Renal pelvis (tissue), 4 donors: ENCODE measurements around the gene RTN4RL2. TPM values are rescaled to one million over a fixed set of nuclear protein-coding genes. Genes with fewer than 3 reads are reported as not detected.
A peak's percentile ranks its signal among the peaks of the same experiment; 100 is the strongest.

Experiments used
- DNase-seq: peaks from one replicate; pipeline ENCODE4 v3.0.0-alpha.2; 2013
- polyA plus RNA-seq, 3 donors: library from polyadenylated mRNA; unstranded; fragments of 120-200 nt; gene quantifications; one replicate each; pipeline ENCODE4 v1.2.1, GENCODE V29; 2013; ENCODE audit not compliant: insufficient read length in 3 of 3

RTN4RL2 gene
- polyA plus RNA-seq, 3 donors = 2.8 to 4.7 (median 3.8) TPM

DNA sequence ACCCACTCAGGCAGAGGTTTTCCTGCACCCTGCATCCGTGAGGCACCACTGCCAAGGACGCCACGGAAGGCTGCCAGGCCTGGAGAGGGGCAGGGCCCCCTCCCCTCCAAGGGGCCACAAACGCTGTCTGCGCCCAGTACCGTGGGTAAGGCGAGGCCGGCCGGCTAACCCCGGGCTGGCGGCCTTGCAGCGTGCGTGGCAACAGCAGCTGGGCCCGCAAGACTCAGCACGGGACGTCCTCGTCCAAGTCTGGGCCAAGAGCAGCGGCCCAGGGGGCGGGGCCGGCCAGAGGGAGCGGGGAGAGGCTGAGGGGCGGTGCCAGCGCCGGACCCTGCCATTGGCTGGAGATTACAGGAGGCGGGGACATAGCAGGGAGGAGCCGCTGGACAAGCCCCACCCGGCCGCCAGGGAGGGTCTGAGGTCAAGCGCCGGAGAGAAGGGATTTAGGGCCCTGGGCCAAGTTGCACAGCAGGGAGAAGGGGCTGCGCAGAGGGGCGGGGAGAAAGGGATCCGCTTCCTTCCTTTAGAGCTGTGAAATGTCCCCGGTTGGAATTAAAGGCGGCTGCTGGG lies 39.2 kb downstream of the RTN4RL2 start:
- DNase-seq = peak; percentile 94

DNA sequence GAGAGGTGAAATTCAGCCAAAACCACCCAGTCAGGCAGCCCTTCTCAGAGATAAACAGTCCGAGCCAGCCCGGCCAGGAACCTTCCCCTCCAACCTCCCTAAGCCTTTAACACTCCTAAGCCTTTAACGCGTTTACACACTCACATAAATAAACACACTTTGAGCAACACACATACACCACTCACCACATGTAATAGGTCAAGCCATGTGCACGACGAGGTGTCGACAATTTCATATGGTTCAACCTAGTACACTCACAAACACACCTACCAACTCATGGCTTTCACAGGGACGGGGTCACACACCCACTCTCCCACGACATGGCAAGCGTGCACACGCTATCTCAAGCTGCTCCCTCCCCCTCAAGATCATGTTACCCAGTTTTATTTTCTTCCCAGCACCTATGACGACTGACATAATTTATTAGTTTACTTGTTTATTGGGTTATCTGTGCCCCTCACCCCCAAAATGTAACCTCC lies 39.7 kb downstream of the RTN4RL2 start:
- DNase-seq = no peak

DNA sequence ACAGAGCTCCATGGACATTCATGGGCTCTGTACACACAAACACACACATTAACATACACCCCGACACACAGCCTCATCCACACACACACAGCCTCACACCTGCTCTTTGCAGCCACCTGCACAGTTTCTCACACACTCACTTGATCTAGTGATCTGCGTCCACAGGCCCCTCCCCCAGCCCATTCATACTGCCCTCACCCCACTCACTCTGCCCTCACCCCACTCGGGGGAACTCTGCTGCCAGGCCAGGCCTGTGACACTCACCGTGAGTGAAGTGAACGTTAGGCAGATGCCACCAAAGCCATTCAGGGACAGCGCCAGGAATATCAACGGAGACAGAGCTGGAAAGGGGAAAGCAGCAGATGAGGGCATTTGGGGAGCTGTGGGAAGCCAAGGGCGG lies 40.2 kb downstream of the RTN4RL2 start:
- DNase-seq = no peak

DNA sequence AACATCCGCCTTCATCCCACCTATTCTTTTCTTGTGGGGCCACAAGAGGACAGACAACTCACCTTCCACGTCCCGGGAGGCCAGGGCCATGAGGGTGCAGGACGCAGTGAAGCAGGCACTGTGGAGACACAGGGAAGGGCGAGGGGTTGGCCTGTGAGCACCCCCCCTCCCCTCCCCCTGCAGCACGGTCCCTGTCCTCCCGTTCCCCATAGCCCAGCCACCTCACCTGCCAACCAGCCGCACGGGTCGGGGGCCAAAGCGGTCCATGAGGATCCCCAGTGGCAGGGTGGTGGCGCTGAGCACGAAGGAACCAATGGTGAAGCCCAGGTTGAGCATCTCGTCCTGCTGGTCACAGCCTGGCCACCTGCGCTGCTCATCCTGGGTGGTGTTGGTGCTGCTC lies 40.6 kb downstream of the RTN4RL2 start:
- no peak for DNase-seq

DNA sequence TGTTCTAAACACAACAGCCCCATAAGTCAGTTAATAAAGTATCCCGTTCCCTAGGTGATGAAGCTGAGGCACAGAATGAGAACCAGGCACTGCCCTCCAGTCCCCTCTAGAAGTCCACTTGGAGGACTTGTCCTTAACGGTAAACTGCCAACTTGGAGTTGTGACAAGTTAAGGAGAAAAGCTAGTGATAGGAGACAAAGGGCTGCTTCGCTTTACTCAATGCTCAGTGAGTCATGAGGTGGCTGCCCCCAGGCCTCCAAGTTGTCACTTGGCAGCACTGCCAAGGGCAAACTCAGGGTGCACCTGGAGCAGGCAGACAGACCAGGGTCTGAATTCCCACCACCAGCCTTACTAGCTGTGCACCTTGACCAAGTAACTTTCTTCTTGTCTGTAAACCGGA lies 41.6 kb downstream of the RTN4RL2 start:
- DNase-seq = no peak

DNA sequence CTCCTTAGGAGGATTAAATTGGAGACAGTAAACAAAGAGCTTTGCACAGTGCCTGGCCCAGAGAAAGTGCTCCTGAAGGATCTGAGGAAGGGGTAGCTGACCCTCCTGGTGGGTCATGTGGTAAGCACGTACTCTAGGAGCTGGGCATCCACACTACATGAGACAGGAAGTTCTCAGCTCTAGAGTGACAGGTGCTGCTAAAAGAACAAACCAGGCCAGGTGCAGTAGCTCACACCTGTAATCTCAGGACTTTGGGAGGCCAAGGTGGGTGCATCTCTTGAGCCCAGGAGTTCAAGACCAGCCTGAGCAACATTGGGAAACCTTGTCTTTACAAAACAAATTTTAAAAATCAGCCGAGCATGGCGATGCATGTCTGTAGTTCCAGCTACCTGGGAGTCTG lies 42.0 kb downstream of the RTN4RL2 start:
- DNase-seq = no peak

DNA sequence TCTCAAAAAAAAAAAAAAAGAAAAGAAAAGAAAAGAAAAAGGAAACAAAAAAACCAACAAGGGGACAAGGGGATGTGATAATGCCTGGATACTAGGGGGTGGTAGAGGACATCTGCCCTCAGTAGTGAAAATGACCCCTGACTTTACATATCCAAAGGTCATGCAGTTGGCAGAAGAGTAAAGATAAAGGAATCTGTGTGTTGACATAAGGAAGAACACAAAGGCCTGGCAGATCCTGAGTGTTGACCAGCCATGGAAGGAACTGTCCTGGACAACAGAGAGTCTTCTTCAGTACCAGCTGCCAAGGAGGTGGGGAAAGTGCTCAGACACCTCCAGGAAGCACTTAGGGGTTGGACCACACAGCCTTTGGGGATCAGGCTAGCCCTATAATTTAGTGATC lies 42.5 kb downstream of the RTN4RL2 start:
- DNase-seq = no peak

DNA sequence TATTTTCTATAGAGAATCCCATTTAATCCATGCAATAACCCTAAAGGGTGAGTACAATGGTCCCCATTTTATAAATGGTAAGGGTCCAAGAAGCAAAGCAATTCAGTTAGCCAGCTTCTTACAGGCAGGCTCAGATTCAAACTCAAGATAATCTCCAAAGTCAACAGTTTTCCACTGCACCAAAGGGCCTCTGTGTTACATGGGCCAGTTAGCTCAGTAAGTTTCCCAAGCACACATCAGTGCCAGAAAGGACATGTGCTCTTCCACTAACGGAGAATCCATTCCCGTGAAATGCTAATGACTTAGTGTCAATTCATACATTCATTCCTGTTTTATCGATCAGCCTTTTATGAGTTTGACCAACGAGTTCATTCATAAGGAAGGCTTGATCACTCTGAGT lies 44.2 kb downstream of the RTN4RL2 start:
- DNase-seq = no peak

DNA sequence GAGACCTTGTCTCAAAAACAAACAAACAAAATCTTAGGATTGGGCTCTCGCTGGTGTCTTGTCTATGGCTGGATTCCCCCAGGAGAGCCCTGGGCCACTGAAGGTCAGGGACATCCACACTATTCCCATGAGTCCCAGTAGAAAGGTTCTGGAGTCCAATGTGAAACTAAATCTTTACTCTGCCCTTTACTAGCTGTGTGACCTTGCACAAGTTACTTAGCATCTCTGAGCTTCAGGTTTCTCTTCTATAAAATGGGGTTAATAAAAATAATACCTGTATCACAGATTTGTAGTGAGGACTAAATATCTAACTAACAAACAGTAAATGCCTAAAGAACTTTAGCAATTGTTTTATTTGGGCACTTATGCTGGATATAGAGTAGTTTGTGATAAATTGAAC lies 46.2 kb downstream of the RTN4RL2 start:
- no peak for DNase-seq

DNA sequence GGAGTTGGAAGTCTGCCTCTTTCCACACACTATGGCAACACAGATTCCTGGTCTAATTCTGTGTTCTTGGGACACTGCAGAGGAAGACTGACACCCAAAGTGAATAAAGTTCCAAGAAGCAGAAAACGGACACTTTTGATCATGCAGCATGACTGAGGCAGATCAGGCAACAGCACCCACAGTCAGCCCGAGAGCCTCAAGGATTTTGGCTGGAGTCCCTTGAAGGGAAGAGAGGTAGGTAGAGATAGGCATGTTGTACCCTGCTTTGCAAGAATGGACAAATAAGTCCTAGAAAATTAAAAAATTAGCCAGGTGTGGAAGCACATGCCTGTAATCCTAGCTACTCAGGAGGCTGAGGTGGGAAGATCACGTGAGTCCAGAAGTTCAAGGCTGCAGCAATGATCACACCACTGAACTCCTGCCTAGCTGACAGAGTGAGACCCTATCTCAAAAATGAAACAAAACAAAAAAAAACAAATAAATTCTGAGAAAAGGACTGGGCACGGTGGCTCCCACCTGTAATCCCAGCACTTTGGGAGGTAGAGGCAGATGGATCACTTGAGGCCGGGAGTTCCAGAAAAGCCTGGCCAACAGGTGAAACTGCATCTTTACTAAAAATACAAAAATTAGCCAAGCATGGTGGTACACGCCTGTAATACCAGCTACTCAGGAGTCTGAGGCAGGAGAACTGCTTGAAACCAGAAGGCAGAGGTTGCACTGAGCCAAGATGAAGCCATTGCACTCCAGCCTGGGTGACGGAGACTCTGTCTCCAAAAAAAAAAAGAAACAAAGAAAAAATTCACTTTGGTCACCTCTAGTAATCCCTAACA lies 48.2 kb downstream of the RTN4RL2 start:
- no peak for DNase-seq

DNA sequence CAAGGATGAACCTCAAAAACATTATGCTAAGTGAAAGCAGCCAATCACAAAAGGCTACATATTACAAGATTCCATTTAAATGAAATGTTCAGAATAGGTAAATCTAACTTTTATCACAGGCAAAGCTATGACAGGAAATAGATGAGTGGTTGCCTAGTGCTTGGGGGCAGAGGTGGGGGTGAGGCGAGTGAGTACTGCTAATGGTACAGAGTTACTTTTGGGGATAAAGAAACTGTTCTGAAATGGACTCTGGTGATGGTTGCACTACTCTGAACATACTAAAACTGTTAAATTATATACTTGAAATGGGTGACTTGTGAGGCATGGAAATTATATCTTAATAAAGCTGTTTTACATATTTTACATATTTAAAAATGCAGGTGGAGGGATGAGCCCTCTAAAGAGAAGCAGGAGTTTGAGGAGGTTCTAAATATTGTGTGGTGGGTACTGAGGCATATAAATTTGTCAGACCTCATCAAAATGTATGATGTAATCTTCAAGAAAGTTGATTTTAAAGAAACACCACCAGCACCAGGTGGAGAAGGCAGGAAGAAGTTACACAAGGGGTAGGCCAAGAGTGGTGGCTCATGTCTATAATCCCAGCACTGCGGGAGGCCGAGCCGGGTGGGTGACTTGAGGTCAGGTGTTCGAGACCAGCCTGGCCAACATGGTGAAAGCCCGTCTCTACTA lies 51.6 kb downstream of the RTN4RL2 start:
- DNase-seq = no peak

DNA sequence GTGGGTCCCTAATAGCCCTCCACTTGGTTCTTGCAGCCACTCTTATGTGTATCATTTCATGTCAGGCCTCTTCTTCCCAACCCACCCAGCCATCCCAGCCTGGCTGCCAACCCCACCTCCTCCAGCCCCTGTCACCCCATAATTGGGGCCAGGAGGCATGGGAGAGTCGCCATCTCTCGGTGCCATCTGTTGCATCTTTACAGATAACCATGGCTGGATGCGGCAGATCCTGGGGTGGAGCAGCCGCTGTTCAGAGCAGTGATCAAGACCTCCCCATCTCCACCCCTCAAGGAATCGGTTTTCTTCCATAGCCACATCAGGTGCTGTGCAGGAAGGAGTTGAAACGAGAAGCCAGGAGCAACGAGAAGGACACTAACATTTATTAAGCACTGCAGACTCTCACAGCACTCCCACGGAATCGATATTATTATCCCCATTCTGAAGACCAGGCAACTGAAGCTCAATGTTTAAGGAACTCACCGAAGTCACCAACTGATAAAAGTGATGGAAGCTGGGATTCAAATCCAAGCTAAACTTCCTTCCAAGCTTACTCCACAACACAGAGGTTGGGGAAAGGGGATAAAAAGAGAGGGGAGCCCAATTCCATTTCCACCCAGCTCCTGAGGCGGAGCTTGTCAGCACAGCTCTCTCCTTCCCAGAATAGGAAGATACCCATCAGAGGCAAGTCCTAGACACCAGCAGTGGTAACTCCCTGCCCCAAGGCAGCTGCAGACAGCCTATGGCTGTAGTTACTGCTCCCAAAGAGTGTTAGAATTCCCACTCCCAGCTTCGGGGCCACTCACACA lies 52.5 kb downstream of the RTN4RL2 start:
- DNase-seq = no peak

DNA sequence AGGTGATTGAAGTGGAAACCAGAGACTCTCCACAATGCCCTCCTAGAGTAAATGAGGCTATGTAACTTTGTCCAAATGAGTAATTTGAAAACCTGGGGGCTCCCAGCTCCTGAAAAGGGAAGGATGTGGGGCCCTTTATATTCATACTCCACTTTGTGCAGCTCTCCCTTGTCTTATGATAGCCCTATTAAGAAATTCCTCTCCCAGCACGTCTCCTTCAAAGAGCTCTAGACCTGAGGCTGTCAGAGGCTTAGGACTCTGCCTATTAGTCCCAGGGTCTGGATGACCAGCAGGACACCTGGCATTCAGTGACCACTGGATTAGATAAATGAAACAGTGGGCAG lies 53.1 kb downstream of the RTN4RL2 start:
- DNase-seq = no peak

DNA sequence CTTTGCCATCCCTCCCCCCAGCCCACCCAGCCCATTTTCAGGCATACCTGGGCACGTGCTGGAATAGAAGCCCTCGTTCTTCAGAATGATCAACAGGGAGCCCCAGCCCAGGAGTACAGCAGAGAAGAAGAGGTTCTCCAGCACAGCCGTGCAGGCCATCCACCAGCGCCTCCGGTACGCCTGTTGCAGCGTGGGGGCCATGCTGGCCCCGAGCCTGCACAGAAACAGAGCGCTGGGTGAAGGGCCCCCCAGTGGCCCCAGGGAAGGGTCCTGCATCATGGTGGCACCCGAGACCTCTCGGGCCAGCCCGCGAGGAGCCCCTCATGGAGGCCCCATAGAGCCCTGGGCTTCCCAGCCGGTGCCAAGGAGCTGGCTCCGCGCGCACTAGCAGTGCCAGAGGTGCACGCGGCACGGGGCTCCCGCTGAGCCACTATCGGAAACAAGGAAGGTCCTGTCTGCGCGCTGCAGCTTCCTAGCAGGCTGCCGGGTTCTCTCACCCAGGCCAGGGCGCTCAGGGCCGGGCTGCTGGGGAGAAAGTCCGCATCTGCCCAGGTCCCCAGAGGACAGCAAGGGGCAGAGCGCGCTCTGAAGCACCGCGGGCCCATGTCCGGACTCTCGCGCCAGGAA lies 53.7 kb downstream of the RTN4RL2 start:
- no peak for DNase-seq

DNA sequence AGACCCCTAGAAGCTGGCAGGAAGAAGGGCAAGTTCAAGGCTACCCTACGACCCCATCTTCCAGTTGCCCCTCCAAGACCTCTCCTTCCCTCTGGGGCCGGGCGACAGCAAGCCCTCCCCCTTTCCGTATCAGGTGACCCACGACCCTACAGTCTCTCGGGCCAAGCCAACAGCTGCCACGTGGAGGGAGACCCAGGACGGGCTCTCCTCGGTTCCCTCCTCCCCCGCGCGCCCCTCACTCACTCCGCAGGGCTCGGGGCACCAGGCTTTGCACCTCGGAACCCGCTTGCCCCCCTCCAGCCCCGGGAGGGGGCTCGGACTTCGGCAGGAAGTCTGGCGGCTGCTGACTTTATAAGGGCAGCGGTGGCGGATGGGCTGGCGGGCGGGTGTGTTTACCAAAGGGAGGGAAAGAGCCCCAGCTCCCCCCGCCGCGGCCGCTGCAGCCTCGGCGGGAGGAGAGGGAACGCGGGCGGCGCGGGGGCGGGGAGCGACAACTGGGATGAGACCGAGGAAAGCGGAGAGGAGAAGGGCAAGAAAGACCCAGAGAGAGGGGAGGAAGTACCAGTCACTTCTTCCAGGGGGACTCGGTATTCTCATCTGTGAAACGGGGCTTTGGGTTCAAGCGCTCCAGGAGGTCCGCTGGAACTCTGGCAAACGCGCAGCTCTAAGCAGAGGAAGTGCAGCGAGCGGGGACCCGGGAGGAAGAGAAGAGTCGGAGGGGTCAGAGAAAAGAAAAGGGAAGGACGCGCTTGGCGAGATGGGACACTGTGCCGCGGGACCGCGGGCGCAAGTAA lies 54.4 kb downstream of the RTN4RL2 start:
- DNase-seq = peak; percentile 24

DNA sequence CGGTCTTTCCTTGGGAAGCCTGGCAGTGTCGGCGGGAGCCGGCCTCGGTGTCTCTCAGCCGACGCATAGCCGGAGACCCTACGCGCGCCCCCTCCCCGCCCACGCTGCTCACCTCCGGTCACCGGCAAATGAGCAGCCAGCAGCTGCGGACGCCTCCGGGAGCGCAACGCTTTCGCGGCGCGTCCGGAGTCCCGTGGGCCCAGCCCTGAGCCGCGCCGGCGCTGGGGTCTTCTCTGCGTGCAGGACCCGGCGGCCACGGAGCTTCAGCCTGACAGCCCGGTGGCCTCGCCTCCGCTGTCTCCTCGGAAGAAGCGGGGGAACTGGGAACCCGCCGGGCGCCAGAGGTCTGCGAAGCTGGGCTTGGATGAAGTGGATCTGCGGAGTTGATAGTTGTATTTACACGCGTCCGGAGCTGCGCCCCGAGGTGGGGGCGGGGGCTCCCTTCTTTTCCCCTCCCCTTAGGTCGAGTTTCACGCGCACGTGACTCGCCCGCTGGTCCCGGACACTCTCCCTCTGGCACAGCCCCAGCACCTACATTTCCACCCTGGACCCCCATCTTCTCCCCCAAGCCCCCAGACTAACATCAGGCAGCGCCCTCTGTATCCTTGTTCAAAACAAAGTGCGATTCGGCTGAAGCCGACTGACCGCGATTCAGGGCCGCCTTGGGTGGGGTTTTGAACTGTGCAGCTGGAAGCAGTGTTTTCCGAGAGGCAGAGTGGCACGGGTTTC lies 55.2 kb downstream of the RTN4RL2 start, which contains the start of gene SLC43A1:
SLC43A1 (minus strand) TSS at position 371 of the 729 bp plus-strand sequence. CDS start 1,591 bp downstream, outside the sequence.
- DNase-seq = peak; percentile 35

DNA sequence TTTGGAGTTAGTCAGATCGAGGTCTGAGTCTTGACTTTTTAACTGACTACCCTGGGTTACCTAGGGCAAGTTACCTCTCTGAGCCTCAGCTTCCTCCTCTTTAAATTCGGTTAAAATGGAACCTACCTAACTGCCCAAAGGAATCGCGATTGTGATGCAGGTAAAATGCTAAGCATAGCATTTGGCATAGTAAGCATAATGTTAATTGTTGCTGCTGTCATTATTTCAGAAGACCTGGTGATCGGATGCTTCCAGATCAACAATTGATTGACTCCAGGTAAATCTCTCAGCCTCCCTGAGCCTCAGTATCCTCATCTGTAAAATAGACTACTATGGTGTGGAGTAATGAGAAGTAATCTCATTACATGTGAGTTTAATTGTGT lies 55.7 kb downstream of the RTN4RL2 start:
- DNase-seq = no peak

DNA sequence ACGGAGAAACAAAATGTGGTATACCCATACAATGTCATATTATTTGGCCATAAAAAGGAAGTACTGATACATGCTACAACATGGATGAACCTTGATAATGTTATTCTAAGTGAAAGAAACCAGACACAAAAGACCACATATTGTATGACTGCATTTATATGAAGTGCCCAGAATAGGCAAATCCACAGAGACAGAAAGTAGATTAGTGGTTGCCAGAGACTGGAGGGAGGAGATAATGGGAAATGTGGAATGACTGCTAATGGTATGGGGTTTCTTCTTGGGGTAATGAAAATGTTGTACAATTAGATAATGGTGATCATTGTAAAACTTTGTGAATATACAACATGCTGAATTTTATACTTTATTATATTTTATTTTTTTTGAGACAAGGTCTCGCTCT lies 60.8 kb downstream of the RTN4RL2 start:
- no peak for DNase-seq

DNA sequence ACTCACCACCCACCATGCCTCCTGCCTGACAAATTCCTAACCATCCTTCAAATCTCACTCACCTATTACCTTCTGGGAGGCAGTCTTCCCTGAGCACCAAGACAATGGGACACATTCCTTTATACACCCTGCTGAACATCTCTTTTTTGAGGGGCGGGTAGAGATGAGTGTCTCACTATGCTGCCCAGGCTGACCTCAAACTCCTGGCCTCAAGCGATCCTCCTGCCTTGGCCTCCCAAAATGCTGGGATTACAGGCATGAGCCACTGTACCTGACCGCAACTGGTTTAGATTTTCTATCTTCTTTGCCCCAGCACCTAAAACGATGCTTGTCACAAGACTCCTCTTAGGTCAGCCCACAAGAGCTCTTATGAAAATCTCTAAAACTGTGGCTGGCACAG lies 63.1 kb downstream of the RTN4RL2 start:
- no peak for DNase-seq
